HUES64 (cell line): Measurements from ENCODE around the gene IQCK.

Source experiments
- H3K27ac ChIP-seq: 2 replicates; pipeline ENCODE4 v1.7.0; 2013; ENCODE audit warnings: low read depth, low read length, inconsistent platforms
- H3K27me3 ChIP-seq: 2 replicates; pipeline ENCODE4 v1.6.1; 2013; ENCODE audit warnings: mild to moderate bottlenecking, low read length; ENCODE audit not compliant: insufficient read depth
- H3K36me3 ChIP-seq: 2 replicates; pipeline ENCODE4 v1.6.1; 2013; ENCODE audit warnings: mild to moderate bottlenecking, low read length; ENCODE audit not compliant: insufficient read depth
- H3K4me1 ChIP-seq: 2 replicates; pipeline ENCODE4 v1.6.1; 2013; ENCODE audit warnings: mild to moderate bottlenecking, low read length, moderate library complexity; ENCODE audit not compliant: insufficient read depth
- H3K4me3 ChIP-seq: 2 replicates; pipeline ENCODE4 v1.5.1; 2013; ENCODE audit warnings: mild to moderate bottlenecking, low read length, moderate library complexity
- H3K9ac ChIP-seq: 2 replicates; pipeline ENCODE4 v1.6.1; 2013; ENCODE audit warnings: mild to moderate bottlenecking, low read depth, low read length
- H3K9me3 ChIP-seq: 2 replicates; pipeline ENCODE4 v1.6.1; 2013; ENCODE audit warnings: low read depth, low read length; ENCODE audit not compliant: insufficient read depth
- WGBS: fragments of 150-250, 120-280 bp; methylation state at CpG from one replicate; pipeline ENCODE4 v1.1.7; 2013; ENCODE audit warnings: missing lambda C conversion rate; 5-methylcytosine and 5-hydroxymethylcytosine counted together

Gene IQCK

GRCh38 chr16:19841184-19841583 lies 123.1 kb downstream of the IQCK start:
- WGBS: 87% methylated on average over 3 of the region's 3 CpGs

GRCh38 chr16:19842426-19843157 lies 124.5 kb downstream of the IQCK start:
- peaks cover 11% of the 10 kb centered on the region for H3K4me1 ChIP-seq
- no peak overlapping the region for H3K4me3 ChIP-seq
- H3K9me3 ChIP-seq: no peaks in the 10 kb centered on the region
- no peak overlapping the region for H3K9ac ChIP-seq
- H3K27me3 ChIP-seq: no peaks in the 10 kb centered on the region
- H3K27ac ChIP-seq: no peak overlapping the region
- no peaks in the 10 kb centered on the region for H3K36me3 ChIP-seq
- 90% methylated on average over 5 of the region's 6 CpGs for WGBS

More at GRCh38 chr16:19841184-19841583, 123.1 kb downstream of the IQCK start:
- no peaks in the 10 kb centered on the region for H3K9me3 ChIP-seq
- H3K4me3 ChIP-seq: no peak overlapping the region
- H3K9ac ChIP-seq: no peak overlapping the region
- no peaks in the 10 kb centered on the region for H3K36me3 ChIP-seq
- H3K27ac ChIP-seq: no peak overlapping the region
- no peaks in the 10 kb centered on the region for H3K27me3 ChIP-seq
- peaks cover 15% of the 10 kb centered on the region for H3K4me1 ChIP-seq

DNA sequence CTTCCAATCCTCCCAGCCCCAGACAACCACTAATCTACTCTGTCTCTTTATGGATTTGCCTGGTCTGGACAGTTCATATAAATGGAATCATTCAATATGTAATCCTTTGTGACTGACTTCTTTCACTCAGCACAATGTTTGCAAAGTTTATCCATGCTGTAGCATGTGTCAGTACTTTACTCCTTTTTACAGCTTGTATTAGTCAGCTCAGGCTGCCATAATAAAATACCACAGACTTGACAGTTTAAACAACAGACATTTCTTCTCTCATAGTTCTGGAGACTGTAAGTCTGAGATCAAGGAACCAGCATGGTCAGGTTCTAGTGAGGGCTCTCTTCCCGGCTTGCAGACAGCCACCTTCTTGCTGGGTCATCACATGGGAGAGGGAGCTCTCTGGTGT lies 125.3 kb downstream of the IQCK start:
- WGBS: 100% methylated on average over 1 of the region's 1 CpG

DNA sequence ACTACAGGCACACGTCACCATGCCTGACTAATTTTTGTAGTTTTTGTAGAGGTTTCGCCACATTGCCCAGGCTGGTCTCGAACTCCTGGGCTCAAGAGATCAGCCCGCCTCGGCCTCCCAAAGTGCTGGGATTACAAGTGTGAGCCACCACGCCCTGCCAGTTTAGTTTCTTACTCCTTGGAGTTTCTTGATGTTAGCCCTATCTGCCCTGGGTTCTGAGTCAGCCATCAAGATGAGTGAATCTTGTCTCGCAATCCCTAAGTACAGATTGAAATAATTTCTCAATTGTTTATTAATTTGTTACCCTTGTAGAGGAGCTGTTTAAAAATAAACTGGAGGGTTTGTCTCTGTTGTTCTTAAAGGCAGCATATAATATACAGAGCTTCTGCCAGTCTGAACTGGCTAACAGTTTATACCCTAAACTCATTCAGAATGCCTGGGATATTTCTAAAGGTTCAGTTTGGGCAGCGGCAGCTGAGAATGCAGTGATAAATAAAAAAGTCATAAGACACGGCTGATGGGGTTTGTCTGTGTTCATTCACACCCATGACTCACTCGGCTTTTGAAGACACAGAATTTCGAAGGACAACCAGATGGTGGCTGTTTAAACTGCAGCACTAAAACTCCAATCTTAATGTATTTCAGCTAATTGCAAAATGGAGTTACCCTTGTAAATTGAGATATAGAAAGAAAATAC lies 127.0 kb downstream of the IQCK start:
- no peaks in the 10 kb centered on the region for H3K27me3 ChIP-seq
- no peak overlapping the region for H3K4me3 ChIP-seq
- WGBS: 95% methylated on average over 11 of the region's 11 CpGs
- H3K9ac ChIP-seq: no peak overlapping the region
- no peaks in the 10 kb centered on the region for H3K9me3 ChIP-seq
- H3K27ac ChIP-seq: no peak overlapping the region
- no peaks in the 10 kb centered on the region for H3K36me3 ChIP-seq
- H3K4me1 ChIP-seq: no peaks in the 10 kb centered on the region

More for the DNA sequence above, 125.3 kb downstream of the IQCK start:
- Histone ChIP-seq H3K9me3 (no peaks in the 10 kb centered on the region), H3K27me3 (no peaks in the 10 kb centered on the region), H3K27ac (no peak overlapping the region), H3K4me3 (no peak overlapping the region), H3K36me3 (no peaks in the 10 kb centered on the region), H3K4me1 (peaks cover 4% of the 10 kb centered on the region; the same call in 1 of the 2 replicates), H3K9ac (no peak overlapping the region)

GRCh38 chr16:19846436-19846835 lies 128.4 kb downstream of the IQCK start:
- Histone ChIP-seq H3K9ac (no peak overlapping the region), H3K9me3 (no peaks in the 10 kb centered on the region), H3K27me3 (no peaks in the 10 kb centered on the region), H3K4me3 (no peak overlapping the region), H3K36me3 (no peaks in the 10 kb centered on the region), H3K4me1 (peaks cover 5% of the 10 kb centered on the region; the same call in 1 of the 2 replicates), H3K27ac (no peak overlapping the region)
- 93% methylated on average over 5 of the region's 5 CpGs for WGBS

GRCh38 chr16:19848756-19849155 lies 130.7 kb downstream of the IQCK start:
- H3K36me3 ChIP-seq: no peaks in the 10 kb centered on the region
- 95% methylated on average over 3 of the region's 3 CpGs for WGBS
- H3K27ac ChIP-seq: no peak overlapping the region
- no peaks in the 10 kb centered on the region for H3K27me3 ChIP-seq
- H3K4me3 ChIP-seq: no peak overlapping the region
- H3K4me1 ChIP-seq: peaks cover 11% of the 10 kb centered on the region
- H3K9ac ChIP-seq: no peak overlapping the region
- no peaks in the 10 kb centered on the region for H3K9me3 ChIP-seq

GRCh38 chr16:19850131-19850817 lies 132.2 kb downstream of the IQCK start:
- 94% methylated on average over 11 of the region's 11 CpGs for WGBS
- Histone ChIP-seq H3K36me3 (no peaks in the 10 kb centered on the region), H3K27ac (no peak overlapping the region), H3K4me1 (peaks cover 24% of the 10 kb centered on the region), H3K4me3 (no peak overlapping the region), H3K9me3 (no peaks in the 10 kb centered on the region), H3K9ac (no peak overlapping the region), H3K27me3 (no peaks in the 10 kb centered on the region)

DNA sequence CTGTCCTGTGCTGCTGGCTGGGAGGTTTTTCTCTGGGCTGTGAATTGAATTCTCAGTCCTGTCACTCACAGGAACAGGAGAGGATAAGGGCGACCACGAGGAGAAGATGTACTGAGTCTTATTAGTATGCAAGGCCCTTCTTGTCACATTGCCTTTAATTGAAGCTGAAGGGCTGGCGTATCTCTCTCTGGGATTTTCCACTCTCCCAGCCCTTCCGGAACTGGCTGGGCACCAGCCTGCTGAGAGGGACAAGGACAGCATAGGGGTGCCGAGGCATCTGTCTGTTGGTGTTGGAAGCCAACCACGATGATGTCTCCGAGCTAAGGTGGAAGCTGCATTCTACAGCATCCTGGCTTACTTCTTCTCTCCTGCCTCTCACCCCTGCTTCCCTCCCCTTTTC lies 133.4 kb downstream of the IQCK start:
- Histone ChIP-seq H3K4me1 (peaks cover 24% of the 10 kb centered on the region), H3K27ac (no peak overlapping the region), H3K27me3 (no peaks in the 10 kb centered on the region), H3K9me3 (no peaks in the 10 kb centered on the region), H3K9ac (no peak overlapping the region), H3K4me3 (no peak overlapping the region), H3K36me3 (peaks cover 1% of the 10 kb centered on the region; the same call in 1 of the 2 replicates)
- 83% methylated on average over 7 of the region's 7 CpGs for WGBS

- 79% methylated on average over 8 of the region's 8 CpGs for WGBS
- H3K9ac ChIP-seq: no peak overlapping the region
- no peaks in the 10 kb centered on the region for H3K27me3 ChIP-seq
Observed at GRCh38 chr16:19853132-19853741, 135.2 kb downstream of the IQCK start.

GRCh38 chr16:19853742-19854542 lies 135.9 kb downstream of the IQCK start:
- Histone ChIP-seq H3K36me3 (peaks cover 17% of the 10 kb centered on the region), H3K9me3 (no peaks in the 10 kb centered on the region), H3K4me1 (peaks cover 40% of the 10 kb centered on the region), H3K27me3 (no peaks in the 10 kb centered on the region), H3K4me3 (no peak overlapping the region), H3K27ac (peak overlapping the region; percentile 30; the same call in 1 of the 2 replicates), H3K9ac (no peak overlapping the region)
- WGBS: 52% methylated on average over 7 of the region's 7 CpGs

More at GRCh38 chr16:19853132-19853741, 135.2 kb downstream of the IQCK start:
- H3K4me3 ChIP-seq: no peak overlapping the region
- peaks cover 35% of the 10 kb centered on the region for H3K4me1 ChIP-seq
- no peak overlapping the region for H3K27ac ChIP-seq
- peaks cover 12% of the 10 kb centered on the region for H3K36me3 ChIP-seq
- H3K9me3 ChIP-seq: no peaks in the 10 kb centered on the region
